DMS53 treated with DMSO at 0.1 percent for 48 hours (cell line): ENCODE measurements around the gene APOA4.

Experiments used
- DNase-seq: peaks from one replicate; lab custom pipeline; 2025; ENCODE audit not compliant: unreplicated experiment; lab: John Stamatoyannopoulos, UW

The APOA4 gene

DNA sequence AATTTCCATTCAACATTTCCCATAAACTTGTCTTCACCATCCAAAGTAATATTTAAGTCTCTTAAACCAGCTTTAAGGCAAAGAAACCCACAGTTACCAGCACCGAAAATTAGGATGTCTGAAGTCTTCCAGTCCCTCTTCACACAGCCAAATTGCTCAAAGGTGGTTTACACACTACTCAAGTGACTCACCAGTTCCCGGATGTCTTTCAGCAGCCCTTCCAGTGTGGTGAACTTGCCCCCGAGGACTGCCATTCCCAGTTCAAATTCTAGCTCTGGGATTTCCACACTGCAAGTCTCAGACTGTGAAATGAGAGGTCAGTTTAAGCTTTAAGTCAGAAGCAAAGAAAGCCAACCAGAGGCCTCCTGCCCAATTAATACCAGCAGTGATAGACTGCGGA lies 40.4 kb downstream of the APOA4 start:
- no peak for DNase-seq

DNA sequence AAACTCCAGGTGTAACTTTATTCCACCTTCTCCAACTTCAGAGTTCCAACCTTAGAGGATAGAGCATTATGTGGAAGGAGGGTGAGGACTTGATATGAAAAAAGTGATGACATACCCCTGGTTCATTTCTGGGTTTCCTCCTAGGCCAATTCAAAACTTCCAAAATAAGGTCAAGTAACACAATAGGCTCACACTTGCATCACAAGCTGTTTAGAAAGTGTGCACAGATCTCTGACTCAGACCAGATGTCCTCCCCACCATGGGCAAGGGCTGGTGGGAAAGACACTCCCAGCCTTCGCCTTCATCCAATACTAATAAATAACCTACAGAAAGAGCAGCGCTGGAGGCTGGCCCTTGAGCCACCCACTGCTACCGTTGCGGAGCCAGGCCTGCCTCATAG lies 44.5 kb downstream of the APOA4 start:
- no peak for DNase-seq

DNA sequence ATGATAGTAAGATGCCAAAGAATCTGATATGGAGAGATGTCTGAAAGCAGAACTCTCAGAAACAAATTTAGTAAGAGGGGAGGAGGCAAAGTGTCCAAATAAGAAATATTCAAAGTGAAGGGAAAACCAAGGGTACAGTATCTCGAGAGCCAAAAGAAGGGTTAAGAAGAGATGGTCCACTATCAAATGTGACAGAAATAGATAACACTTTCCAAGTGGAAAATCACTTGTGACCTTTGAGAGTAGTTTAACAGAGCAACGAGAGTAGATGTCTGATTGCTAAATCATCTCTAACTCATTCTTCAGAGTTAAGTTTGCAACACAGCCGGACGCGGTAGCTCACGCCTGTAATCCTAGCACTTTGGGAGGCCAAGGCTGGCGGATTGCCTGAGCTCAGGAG lies 46.0 kb downstream of the APOA4 start:
- DNase-seq = no peak

DNA sequence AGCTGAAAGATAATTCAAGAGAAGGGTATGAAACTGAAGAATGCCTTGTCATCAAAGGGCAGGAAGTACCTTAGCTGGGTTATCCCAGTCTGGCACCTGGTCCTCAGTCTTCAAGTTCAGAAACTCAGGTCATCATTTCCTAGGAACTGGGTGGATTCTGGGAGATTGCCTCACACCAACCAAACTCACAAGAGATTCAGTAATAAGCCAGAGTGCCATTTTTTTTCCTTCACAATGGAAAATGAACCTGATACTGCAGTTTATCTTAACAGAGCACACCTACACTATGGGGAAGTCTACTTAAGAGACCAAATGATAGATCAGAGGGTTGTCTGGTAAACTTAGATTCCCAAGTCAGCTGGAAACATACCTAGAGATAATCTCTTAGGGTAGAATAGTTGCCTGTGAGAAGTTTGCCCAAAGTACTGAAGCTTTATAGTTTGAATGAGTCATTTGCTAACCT lies 46.6 kb downstream of the APOA4 start:
- no peak for DNase-seq

DNA sequence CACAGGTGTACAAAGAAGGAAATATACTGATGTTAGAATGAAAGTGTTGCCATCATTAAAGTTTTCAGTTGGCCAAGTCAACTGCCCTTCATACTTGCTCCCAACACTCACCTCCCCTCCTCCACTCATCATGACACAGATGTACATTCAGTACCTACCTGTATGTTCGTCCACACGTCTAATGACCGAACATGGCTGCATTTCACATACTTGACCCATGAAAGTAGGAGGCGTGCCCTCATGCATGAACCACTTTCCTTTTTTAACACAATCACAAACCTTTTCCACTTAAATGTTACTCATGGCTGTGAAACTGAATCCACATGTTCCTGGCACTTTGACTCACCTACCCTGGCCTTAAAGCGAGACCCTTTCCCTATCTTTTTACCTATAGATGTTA lies 47.1 kb downstream of the APOA4 start:
- DNase-seq = no peak

DNA sequence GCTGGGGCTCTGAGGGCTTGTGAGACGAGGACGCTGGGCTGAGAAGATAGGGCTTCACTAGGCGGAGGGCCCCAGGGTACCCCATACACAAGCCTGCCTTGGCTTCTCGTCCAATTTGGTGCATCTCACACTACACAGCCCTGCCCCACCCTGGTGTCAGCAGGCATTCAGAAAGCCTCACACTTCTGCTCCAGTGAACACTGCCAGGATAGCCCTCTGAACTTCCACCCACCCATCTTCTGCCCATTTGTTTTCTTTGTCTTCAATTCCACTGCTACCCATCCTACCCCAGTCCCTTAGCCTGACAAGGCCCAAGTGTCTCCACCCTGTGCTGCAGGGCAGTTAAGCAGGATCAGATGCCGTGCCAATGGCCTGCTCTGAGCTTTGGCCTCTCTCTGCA lies 48.4 kb downstream of the APOA4 start:
- DNase-seq = no peak

DNA sequence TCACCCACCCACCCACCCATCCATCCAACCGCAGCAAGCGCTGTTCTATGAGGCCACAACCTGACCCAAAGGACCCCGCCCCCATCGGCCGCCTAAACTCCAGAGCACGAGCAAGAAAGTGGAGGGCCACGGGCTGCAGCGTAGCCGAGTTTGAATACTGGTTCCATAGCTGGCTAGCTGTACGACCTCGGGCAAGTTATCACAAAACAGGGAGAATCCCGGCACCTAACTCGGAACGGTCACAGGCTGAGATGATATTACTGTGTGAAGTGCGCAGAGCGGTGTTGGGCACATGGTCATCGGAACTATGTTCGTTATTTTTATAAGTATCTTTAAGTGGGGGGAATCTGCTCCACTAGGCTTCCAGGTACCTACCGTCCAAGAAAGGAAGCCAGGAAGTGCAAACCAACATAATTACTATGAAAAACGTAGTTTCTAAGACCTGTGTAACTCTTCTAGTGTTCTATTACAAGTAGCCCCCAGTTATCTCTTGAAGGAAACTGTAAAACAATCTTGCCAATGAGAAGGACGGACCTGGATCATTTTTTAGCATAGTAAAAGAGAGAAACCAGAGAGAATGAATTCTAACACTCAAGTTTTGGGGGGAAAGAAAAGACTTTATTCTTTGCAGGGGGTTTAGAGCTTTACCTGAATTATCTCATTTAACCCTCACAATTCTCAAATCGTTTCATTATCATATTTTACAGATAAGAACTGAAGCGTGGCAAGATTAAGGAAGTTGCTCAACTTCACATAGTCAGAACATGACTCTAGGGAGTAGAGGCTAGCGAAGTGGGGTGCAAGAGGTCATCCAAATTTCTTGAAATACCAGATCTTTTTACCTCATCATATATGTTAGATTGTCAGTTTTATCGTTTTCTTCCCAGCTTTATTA lies 49.7 kb downstream of the APOA4 start:
- DNase-seq = peak; percentile 69

DNA sequence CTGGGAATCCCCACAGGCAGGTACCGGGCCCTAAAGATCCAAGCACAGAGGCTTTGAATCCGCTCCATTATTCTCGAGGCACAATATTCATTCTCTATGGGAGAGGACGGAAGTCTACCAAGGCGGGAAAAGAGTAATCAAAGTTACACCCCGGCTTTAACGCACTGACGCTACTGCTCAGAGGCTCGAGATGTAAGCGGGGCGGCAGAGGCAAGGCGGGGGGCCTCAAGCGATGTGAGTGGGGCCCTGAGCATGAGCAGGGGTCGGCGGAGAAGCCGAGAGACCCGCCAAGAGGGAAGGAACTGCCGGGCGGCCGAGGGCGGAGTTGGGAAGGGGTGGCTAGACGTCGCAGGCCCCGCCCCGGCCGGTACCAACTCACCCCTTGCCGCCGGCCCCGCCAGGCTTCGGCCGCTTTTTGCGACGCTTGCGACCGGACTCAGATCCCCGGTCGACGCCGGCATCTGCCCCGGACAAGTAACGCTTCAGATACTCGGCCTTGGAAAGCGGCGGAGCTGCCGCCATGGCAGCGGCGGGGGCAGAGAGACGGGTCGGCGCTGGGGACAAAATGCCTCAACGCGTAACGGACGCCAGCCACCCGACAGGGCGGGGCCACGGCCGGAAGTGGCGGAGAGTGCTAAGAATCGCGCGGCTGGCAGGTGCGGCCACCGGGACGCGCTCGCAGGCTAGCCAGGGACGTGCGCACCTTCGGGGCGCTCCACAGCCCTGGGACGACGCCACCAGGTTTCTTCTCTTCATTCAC lies 50.5 kb downstream of the APOA4 start, which contains the start of gene BUD13:
TSS of gene BUD13 (minus strand) at position 545 of the 760 bp plus-strand sequence. CDS start at position 522, 23 bp downstream.
- DNase-seq = peak; percentile 88

- DNase-seq = no peak
These were observed 51.2 kb downstream of the APOA4 start for GRCh38 chr11:116771935-116772334.
